HG03558 (cell line): ENCODE results near the gene VCAN.

ENCODE experiments used
- ATAC-seq: cut with Tn5 transposase; IDR thresholded peaks from one replicate; pipeline ENCODE4 v1.9.1; 2021; ENCODE audit warnings: moderate number of reproducible peaks; ENCODE audit not compliant: unreplicated experiment; ENCODE audit errors: extremely low read depth

The VCAN gene

GRCh38 chr5:83527221-83527620, 55.7 kb downstream of the VCAN start:
- ATAC-seq: no peak

- ATAC-seq: no peak
These were observed 56.3 kb downstream of the VCAN start for GRCh38 chr5:83527722-83528438.

- no peak for ATAC-seq
These were observed 56.9 kb downstream of the VCAN start for GRCh38 chr5:83528439-83528769.

- no peak for ATAC-seq
These were observed 58.6 kb downstream of the VCAN start for GRCh38 chr5:83530193-83530592.

- no peak for ATAC-seq
These were observed 60.1 kb downstream of the VCAN start for GRCh38 chr5:83531661-83532060.

- ATAC-seq: peak; percentile 69
These were observed 67.4 kb downstream of the VCAN start for GRCh38 chr5:83538786-83539462.

- ATAC-seq: no peak
These were observed 67.9 kb downstream of the VCAN start for GRCh38 chr5:83539463-83539790.

GRCh38 chr5:83540105-83540504, 68.6 kb downstream of the VCAN start:
- ATAC-seq: no peak

- ATAC-seq: no peak
These were observed 69.2 kb downstream of the VCAN start for GRCh38 chr5:83540783-83541182.

- ATAC-seq: no peak
These were observed 71.3 kb downstream of the VCAN start for GRCh38 chr5:83542839-83543238.

- ATAC-seq: no peak
These were observed 72.4 kb downstream of the VCAN start for GRCh38 chr5:83543898-83544297.

- ATAC-seq: no peak
These were observed 75.6 kb downstream of the VCAN start for GRCh38 chr5:83547161-83547560.

GRCh38 chr5:83547889-83548288, 76.3 kb downstream of the VCAN start:
- ATAC-seq: no peak

GRCh38 chr5:83548581-83548980, 77.0 kb downstream of the VCAN start:
- no peak for ATAC-seq

GRCh38 chr5:83549076-83549475, 77.5 kb downstream of the VCAN start:
- no peak for ATAC-seq

- ATAC-seq: no peak
These were observed 78.1 kb downstream of the VCAN start for GRCh38 chr5:83549674-83550073.

- ATAC-seq: no peak
These were observed 80.3 kb downstream of the VCAN start for GRCh38 chr5:83551821-83552220.

- ATAC-seq: no peak
These were observed 80.7 kb downstream of the VCAN start for GRCh38 chr5:83552275-83552674.

- no peak for ATAC-seq
These were observed 81.5 kb downstream of the VCAN start for GRCh38 chr5:83553000-83553486.

GRCh38 chr5:83554133-83554532, 82.6 kb downstream of the VCAN start:
- no peak for ATAC-seq

- ATAC-seq: no peak
These were observed 83.1 kb downstream of the VCAN start for GRCh38 chr5:83554686-83555085.

GRCh38 chr5:83555263-83555662, 83.7 kb downstream of the VCAN start:
- ATAC-seq: no peak
